SKM-1 treated with dmso at 0.1 percent for 144 hours (cell line): ENCODE data around the gene IZUMO1.
A peak's percentile ranks its signal among the peaks of the same experiment; 100 is the strongest.
"Not testable (repeated sequence)": the region's sequence is repeated elsewhere in the genome, so short reads cannot be mapped to it uniquely, and the experiment has no call there.

Experiments used
- DNase-seq: peaks from one replicate; lab custom pipeline; 2025; ENCODE audit not compliant: unreplicated experiment; lab: John Stamatoyannopoulos, UW

Gene IZUMO1

GRCh38 chr19:48746738-48747575 lies at the start of gene IZUMO1:
IZUMO1 (minus strand) TSS chr19:48746909; CDS start chr19:48745859, 1,050 bp downstream.
- peak; percentile 28 for DNase-seq

DNA sequence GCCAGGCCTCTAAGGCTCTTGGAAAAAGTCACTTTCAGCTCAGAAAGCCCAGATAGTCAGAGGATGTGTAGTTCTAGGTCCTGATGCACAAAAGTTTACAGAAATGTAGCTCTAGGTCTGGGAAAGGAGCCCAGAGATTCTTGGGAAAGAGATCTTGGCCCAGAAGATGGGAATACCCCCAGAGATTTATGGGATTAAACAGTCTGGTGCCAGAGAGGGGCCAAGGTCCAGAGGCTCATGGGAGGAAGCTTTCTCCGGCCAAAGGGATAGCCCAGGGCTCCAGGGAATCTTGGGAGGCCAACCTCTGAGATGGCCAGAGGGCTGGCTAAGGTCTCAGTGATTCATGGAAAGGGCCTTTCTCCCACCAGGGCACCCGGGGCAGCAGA lies 49.0 kb upstream of the IZUMO1 start:
- no peak for DNase-seq

DNA sequence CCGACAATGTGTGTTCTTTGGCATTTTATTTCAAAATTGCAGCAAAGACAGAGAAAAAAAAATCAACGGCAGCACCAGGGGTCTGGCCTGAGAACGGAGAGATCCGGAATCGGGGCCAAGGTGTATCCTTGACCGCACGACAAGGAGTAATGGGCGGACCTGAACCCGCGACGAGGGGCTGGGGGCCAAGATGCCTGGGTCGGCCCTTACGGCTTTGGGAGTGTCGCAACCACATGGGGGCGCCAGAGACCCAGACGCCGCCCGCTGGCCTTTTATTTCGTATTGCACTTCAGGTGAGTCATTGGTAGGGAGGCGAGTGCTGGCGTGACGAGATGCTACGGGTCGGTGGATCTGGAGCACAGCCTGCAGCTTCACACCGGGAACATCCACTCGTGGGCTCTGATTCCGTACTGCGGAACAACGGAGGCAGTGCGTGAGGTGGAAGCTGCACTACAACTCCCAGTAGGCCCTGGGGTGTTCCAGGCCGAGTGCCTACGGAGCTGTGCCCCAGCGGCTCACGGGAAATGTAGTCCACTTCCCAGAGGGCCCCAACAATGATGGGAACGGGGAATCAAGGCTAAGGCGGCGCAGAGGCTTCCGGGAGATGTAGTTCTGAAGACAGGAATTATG lies 48.5 kb upstream of the IZUMO1 start:
- DNase-seq = peak; percentile 58

DNA sequence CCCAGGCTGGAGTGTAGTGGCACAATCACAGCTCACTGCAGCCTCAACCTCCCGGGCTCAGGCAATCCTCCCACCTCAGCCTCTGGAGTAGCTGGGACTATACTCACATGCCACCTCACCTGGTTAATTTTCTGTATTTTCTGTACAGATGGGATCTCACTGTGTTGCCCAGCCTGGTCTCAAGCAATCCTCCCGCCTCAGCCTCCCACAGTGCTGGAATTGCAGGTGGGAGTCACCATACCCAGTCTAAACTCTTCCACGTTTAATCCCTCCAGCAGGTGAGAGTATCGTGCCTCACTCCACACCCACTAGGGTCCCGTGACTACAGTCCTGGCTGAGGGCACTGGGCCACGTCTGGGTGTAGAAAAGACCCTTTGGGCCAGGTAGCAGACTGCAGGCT lies 47.6 kb upstream of the IZUMO1 start:
- DNase-seq = no peak

GRCh38 chr19:48793271-48793670 lies 46.6 kb upstream of the IZUMO1 start:
- no peak for DNase-seq

- DNase-seq = not testable (repeated sequence)
These were observed 40.6 kb upstream of the IZUMO1 start for GRCh38 chr19:48787331-48787730.

DNA sequence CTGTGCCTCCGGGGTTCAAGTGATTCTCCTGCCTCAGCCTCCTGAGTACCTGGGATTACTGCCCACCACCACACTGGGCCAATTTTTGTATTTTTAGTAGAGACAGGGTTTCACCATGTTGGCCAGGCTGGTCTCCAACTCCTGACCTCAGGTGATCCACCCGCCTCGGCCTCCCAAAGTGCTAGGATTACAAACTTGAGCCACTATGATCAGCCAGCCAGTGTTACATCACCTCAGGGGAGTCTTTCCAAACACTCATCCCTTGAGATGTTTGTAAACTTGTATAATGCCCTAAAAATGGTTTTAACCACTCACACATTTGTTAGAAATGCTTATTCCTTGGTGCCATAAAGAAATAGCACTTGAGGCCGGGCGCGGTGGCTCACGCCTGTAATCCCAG lies 39.7 kb upstream of the IZUMO1 start:
- DNase-seq = not testable (repeated sequence)

- DNase-seq = no peak
These were observed 37.8 kb upstream of the IZUMO1 start for GRCh38 chr19:48784527-48784926.

DNA sequence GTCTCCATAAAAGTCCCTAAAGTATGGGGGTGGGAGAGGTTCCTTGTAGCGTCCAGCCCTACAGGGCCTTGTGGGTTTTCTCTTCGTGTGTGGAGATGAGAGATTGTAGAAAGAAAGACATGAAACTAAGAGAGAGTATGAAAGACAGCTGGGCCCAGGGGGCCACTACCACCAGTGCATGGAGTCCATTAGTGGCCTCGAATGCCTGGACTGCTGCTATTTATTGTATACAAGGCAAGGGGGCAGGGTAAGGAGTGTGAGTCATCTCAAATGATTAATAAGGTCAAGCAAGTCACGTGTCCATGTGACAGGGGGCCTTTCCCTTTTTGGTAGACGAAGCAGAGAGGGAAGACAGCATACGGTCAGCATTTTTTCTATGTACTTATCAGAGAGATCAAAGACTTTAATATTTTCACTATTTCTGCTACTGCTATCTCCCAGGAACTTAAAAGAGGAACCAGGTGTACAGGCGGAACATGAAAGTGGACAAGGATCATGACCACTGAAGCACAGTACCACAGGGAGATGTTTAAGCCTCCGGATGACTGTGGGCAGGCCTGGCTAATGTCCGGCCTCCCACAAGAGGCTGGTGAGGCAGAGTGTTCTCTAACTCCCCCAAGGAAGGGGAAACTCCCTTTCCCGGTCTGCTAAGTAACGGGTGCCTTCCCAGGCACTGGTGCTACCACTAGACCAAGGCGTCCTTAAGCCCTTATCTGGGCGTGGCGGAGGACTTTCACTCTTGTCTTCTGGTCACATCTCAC lies 34.1 kb upstream of the IZUMO1 start:
- no peak for DNase-seq

DNA sequence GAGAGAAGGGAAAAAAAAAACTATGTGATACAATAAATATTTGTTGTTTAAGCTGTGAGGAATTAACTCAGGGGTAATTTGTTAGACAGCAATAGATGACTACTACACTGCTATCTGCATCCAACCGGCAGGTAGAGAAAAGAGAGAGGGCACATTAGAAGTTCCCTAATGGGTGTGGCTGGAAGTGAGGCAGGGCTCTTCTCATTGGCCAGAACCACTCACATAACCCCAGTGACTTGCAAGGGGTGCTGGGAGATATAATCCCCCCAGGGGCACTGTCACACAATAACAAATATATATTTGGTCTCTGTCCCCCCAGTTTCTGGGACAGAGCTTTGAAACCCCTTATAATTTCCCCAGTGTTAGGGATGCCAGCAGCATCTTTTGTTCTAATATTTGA lies 32.9 kb upstream of the IZUMO1 start:
- no peak for DNase-seq

DNA sequence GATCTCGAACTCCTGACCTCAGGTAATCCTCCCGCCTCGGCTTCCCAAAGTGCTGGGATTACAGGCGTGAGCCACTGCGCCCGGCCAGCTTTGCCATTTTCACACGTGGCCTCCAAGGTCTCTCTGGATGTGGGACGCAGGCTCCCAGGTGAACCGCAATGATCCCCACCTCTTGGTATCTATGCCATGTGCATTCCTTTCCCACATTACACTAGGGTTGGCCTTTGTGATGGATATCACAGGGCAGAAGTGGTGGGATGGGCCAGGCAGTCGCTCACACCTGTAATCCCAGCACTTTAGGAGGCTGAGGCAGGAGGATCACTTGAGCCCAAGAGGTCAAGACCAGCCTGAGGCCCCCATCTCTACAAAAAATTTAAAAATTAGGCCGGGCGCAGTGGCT lies 31.0 kb upstream of the IZUMO1 start:
- no peak for DNase-seq

DNA sequence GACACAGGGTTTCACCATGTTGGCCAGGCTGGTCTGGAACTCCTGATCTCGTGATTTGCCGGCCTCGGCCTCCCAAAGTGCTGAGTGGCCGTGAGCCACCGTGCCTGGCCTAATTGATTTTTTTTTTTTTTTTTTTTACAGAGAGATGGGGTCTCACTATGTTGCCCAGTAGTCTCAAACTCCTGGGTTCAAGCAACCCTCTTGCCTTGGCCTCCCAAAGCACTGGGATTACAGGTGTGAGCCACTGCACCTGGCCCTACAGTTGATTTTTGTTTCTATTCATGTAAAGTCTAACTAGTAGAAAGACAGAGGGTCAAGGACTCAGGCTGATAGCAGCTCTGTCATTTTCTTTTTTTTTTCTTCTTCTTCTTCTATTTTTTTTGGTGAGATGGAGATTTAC lies 30.4 kb upstream of the IZUMO1 start:
- no peak for DNase-seq

DNA sequence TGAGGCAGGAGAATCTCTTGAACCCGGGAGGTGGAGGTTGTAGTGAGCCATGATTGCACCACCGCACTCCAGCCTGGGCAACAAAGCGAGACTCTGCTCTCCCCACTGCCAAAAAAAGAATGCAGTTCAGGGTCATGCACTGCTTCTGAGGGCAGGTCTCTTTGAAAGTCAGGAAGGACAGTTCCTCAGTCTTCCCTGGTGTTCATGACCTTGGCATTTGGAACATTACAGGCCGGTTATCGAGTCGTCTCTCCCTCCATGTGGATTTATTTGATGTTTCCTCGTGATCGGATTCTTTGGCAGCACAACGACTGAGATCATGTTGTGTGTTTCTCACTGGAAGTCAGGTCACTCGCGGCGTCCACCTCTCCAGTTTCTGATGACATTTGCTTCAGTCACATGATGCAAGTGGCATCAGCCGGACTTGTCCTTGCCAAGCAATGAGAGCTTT lies 25.8 kb upstream of the IZUMO1 start:
- no peak for DNase-seq

- no peak for DNase-seq
These were observed 24.2 kb upstream of the IZUMO1 start for GRCh38 chr19:48770734-48771472.

DNA sequence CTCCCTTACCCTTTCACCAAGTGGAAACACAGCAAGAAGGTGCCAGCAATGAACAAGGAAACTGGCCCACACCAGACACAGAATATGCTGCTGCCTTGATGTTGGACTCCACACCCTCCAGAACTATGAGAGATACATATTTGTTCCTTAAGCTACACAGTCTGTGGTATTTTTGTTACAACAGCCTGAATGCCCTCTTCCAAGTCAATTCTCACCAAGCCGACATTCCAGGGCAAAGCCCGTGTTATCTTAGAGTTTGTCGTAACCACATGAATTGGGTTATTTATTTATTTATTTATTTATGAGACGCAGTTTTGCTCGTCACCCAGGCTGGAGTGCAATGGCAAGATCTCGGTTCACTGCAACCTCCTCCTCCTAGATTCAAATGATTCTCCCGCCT lies 23.6 kb upstream of the IZUMO1 start:
- no peak for DNase-seq

- DNase-seq = no peak
These were observed 22.4 kb upstream of the IZUMO1 start for GRCh38 chr19:48768994-48769713.

- DNase-seq = not testable (repeated sequence)
These were observed 21.6 kb upstream of the IZUMO1 start for GRCh38 chr19:48768171-48768753.

DNA sequence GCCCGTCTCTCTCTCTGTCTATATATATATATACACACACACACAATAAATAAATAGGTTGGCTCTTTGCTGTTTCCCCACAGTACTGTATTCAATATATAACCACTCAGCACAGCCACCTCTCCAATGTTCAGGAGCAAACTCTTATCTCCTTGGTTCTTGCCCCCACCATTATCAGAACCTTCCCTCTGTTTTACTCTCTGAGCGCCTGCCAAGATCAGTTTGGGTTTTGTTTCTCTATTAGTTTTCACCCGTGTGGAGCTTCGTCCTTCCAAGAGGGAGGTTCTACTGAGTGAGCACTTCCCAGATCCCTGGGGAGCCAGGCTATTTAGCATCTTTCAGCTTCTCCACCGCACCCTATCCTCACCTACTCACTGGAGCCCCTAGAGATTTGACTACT lies 19.1 kb upstream of the IZUMO1 start:
- not testable (repeated sequence) for DNase-seq

GRCh38 chr19:48760504-48761205 lies 13.9 kb upstream of the IZUMO1 start:
- DNase-seq = no peak
